Dedifferentiated amniotic fluid mesenchymal stem cell (primary cell): ENCODE results near the gene CPLANE2.
"Not testable (repeated sequence)": the region's sequence is repeated elsewhere in the genome, so short reads cannot be mapped to it uniquely, and the experiment has no call there.

Experiments used
- DNase-seq: peaks from one replicate; pipeline ENCODE4 v3.0.0-alpha.2; 2016; ENCODE audit errors: extremely low spot score

Gene CPLANE2

GRCh38 chr1:16209132-16209846 lies 27.7 kb downstream of the CPLANE2 start:
- DNase-seq = no peak

GRCh38 chr1:16208270-16208987 lies 28.6 kb downstream of the CPLANE2 start:
- no peak for DNase-seq

DNA sequence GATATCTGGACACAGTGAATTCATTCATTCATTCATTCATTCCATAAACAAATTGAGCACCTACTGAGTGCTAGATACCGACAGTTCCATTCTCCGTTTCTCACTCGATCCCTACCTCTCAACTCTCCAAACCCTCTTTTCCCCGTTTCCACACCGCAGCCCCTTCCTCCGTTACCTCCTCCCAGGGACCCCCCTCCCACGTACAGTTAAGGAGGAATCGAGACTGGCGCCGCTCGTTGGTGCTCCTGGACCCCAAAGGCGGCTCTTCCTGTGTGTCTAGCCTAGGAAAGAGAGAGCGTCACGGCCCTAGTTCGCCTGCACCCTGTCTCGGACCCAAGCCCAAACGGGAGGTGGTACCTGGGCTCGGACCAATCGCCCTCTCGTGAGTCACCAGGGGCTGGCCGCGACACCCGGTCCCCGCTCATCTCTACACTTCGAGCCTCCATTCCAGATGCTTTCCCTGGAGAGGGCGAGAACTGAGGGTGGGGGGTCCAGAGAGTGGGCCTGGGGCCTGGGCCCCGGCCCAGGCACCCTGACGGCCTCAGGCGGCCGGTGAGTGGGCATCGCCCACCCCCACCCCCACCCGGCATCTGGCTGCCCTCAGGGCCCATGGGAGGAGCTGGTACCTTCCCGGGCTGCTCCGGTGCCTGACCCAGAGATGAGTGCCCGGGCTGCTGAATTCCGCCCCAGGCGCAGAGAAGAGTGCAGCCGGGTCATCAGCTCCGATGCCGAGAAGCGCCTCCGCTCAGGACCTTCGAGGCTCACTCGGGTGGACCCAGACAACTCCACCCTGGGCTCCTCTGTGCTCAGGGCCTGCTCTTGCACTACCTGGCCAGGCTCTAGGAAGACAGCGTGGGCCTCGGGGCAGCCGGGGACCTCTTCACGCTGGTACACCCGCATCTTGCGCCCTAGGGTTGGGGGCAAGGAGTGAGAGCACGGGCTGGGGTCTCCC lies 29.4 kb downstream of the CPLANE2 start:
- DNase-seq = no peak

GRCh38 chr1:16206547-16207317 lies 30.3 kb downstream of the CPLANE2 start:
- DNase-seq = peak; percentile 97

GRCh38 chr1:16205891-16206546 lies 31.0 kb downstream of the CPLANE2 start:
- DNase-seq = no peak

DNA sequence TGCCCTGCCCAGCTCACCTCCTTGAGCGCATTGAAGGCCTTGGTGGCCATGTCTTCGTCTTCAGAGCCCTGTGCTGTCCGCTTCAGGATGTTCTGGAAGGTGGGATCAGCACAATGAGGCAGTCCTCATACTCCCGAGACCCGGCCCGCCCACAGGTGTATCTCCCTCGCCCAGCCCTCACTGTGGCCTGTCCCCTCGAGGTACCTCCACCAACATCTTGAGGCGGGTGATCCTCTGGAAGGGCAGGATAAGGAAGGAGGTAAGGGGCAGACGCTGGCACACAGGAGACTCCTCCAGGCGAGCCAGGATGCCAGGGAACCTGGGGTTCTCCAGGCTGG lies 31.7 kb downstream of the CPLANE2 start:
- no peak for DNase-seq

GRCh38 chr1:16204634-16205333 lies 32.2 kb downstream of the CPLANE2 start:
- DNase-seq = no peak

GRCh38 chr1:16204216-16204615 lies 32.8 kb downstream of the CPLANE2 start:
- DNase-seq = no peak

DNA sequence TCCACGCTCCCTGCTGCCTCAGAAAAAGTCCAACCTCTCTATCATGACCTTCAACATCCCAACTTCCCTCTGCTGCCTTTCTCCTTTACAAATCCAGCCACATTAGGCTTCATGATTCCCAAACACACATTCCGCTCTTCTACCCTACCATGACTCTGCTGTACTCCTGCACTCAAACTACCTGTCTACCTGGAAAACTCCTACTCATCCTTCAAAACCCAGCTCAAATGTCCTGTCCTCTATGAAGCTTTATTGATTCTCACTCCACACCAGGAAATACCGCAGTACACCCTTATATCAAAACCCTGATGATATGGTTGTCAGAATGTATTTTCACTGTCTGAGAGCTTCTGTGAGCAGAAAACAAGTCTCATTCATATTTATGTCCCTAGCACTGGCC lies 33.4 kb downstream of the CPLANE2 start:
- DNase-seq = no peak

DNA sequence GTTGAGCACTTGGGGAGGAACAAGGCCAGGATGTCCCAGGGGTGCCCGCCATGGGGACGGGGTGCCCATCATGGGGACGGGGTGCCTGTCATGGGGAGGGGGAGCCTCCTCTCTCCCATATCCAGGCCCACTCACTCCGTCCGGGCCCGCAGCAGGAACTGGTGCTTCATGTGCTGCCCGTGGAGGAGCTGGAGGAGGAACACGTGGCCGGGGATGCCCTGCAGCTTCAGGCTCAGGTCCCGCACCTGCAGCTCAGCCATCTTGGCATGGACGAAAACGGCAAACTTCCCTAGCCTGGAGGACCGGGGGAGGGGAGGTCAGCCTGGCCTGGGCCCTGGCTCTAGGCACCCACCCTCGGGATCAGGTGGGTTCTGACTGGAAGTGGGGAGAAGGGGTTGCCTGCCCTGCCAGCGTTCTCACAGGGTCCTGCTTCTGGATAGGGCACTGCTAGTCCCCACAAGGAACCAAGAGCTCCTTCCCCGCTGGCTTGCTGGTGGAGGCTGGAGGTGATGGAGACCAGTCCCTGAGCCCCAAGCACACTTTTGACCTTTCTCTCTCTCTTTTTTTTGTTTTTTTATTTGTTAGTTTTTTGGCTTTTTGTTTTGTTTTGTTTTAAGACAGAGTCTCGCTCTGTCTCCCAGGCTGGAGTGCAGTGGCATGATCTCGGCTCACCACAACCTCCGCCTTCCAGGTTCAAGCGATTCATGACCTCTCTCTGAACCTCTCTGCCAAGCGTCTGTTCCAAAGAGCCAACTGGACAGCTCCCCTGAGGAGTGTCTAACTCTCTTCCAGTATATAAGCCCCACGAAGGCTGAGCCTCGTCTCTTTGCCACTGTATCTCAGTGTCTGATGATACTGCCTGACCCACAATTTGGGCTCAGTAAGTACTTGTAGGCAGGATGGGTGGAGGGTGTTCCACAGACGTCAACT lies 34.4 kb downstream of the CPLANE2 start:
- DNase-seq = no peak

DNA sequence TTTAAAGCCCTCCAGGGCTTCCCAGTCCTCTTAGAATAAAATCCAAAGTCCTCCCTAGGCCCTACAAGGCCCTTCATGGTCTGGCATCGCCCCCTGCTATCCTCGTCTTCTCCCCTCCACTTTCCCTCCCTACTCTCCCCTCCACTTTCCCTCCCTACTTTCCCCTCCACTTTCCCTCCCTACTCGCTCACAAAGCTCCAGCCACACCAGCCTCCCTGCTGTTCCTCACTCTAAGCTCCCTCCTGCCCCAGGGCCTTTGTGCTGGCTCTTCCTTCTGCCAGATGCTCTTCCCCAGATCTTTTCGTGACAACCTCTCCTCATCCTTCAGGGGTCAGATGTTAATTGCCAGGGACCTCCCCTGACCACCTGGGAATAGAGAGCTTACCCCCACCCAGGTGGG lies 37.3 kb downstream of the CPLANE2 start:
- DNase-seq = no peak

GRCh38 chr1:16199157-16199501 lies 37.9 kb downstream of the CPLANE2 start:
- DNase-seq = no peak

- no peak for DNase-seq
Measured at GRCh38 chr1:16198444-16199156, 38.4 kb downstream of the CPLANE2 start.

- DNase-seq = no peak
Measured at GRCh38 chr1:16196874-16197273, 40.1 kb downstream of the CPLANE2 start.

DNA sequence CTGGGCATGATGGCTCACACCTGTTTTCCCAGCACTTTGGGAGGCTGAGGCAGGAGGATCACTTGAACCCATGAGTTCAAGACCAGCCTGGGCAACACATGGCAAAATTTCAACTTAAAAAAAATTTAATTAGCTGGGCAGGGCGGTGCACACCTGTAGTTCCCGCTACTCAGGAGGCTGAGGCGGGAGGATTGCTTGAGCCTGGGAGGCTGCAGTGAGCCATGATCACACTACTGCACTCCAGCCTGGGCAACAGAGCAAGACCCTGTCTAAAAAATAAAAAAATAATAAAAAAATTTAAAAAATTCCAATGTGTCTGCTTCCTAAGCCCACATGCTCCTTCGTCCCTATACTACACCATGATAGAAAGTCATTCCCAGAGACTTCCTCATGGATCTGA lies 40.8 kb downstream of the CPLANE2 start:
- DNase-seq = not testable (repeated sequence)

- no peak for DNase-seq
Measured at GRCh38 chr1:16195518-16195905, 41.5 kb downstream of the CPLANE2 start.

- DNase-seq = no peak
Measured at GRCh38 chr1:16191916-16192546, 45.0 kb downstream of the CPLANE2 start.

DNA sequence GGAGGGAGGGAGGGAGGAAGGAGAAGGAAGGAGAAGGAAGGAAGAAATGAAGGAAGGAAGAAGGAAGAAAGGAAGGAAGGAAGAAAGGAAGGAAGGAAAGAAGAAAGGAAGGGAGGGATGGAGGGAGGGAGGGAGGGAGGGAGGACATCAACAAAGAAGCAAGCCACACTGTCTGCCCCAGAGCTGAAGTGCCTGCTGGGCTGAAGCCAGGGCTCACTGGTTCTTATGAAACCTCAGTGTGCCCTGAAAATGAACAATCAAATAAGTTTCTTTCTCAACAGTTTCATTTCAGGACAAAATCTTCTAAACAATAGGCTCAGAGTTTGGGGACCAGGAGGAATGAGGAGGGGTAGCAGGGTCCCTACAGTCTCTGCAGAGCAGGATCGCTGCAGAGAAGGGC lies 45.7 kb downstream of the CPLANE2 start:
- DNase-seq = no peak
